ENCODE results near the gene RREB1.

GRCh38 chr6:7269816-7270215 is 162.1 kb downstream of the RREB1 start:
- TF ChIP-seq, protein P1, sequence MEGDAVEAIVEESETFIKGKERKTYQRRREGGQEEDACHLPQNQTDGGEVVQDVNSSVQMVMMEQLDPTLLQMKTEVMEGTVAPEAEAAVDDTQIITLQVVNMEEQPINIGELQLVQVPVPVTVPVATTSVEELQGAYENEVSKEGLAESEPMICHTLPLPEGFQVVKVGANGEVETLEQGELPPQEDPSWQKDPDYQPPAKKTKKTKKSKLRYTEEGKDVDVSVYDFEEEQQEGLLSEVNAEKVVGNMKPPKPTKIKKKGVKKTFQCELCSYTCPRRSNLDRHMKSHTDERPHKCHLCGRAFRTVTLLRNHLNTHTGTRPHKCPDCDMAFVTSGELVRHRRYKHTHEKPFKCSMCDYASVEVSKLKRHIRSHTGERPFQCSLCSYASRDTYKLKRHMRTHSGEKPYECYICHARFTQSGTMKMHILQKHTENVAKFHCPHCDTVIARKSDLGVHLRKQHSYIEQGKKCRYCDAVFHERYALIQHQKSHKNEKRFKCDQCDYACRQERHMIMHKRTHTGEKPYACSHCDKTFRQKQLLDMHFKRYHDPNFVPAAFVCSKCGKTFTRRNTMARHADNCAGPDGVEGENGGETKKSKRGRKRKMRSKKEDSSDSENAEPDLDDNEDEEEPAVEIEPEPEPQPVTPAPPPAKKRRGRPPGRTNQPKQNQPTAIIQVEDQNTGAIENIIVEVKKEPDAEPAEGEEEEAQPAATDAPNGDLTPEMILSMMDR (IDR thresholded peaks at IDR 0.05), result no peak
- TF ChIP-seq EP300 (IDR thresholded peaks at IDR 0.05) (no peak), POLR2A (IDR thresholded peaks at IDR 0.05) (no peak), POLR2AphosphoS5 (IDR thresholded peaks at IDR 0.05) (no peak)

All from sigmoid colon (tissue), 4 donors.